GM23338 (cell line): Measurements from ENCODE around the gene NRG3. TPM values are rescaled to one million over a fixed set of nuclear protein-coding genes. Genes with fewer than 3 reads are reported as not detected.
A peak's percentile ranks its signal among the peaks of the same experiment; 100 is the strongest.

Experiments used
- ATAC-seq: fragments of 200-7000 bp; cut with Tn5 transposase; 3 replicates; pipeline ENCODE4 v1.9.1; 2020
- DNase-seq: peaks from one replicate; pipeline ENCODE4 v3.0.0-alpha.2; 2015; ENCODE audit warnings: low spot score
- H2AFZ ChIP-seq: fragments of 200-600 bp; sonication (generic); 2 replicates; pipeline ENCODE4 v1.8.0; 2016; ENCODE audit warnings: antibody characterized with exemption, mild to moderate bottlenecking, moderate library complexity
- H3F3A ChIP-seq: fragments of 200-600 bp; sonication (generic); replicated peaks from 2 replicates; pipeline ENCODE4 v1.8.0; 2017; ENCODE audit warnings: antibody characterized with exemption, mixed run types, low read depth
- H3K27ac ChIP-seq: fragments of 200-600 bp; sonication (generic); 2 replicates; pipeline ENCODE4 v1.6.1; 2016; ENCODE audit warnings: low read depth
- H3K27me3 ChIP-seq: fragments of 200-600 bp; sonication (generic); 2 replicates; pipeline ENCODE4 v1.8.0; 2016; ENCODE audit warnings: mild to moderate bottlenecking, mixed run types, moderate library complexity; ENCODE audit not compliant: insufficient read depth
- H3K36me3 ChIP-seq: fragments of 200-600 bp; sonication (generic); 2 replicates; pipeline ENCODE4 v1.8.0; 2016; ENCODE audit warnings: mild to moderate bottlenecking; ENCODE audit not compliant: insufficient read depth
- H3K4me1 ChIP-seq: fragments of 200-600 bp; sonication (generic); 2 replicates; pipeline ENCODE4 v1.8.0; 2016; ENCODE audit warnings: mild to moderate bottlenecking, moderate library complexity; ENCODE audit not compliant: insufficient read depth
- H3K4me2 ChIP-seq: fragments of 200-600 bp; sonication (generic); 2 replicates; pipeline ENCODE4 v1.7.1; 2017; ENCODE audit warnings: mixed run types
- H3K4me3 ChIP-seq: fragments of 200-600 bp; sonication (generic); 2 replicates; pipeline ENCODE4 v1.6.1; 2016; ENCODE audit warnings: mixed run types
- H3K79me2 ChIP-seq: fragments of 200-600 bp; sonication (generic); replicated peaks from 2 replicates; pipeline ENCODE4 v1.8.0; 2017; ENCODE audit warnings: mild to moderate bottlenecking; ENCODE audit not compliant: insufficient read depth
- H3K9me2 ChIP-seq: fragments of 200-600 bp; sonication (generic); 2 replicates; pipeline ENCODE4 v1.8.0; 2017; ENCODE audit not compliant: insufficient read depth
- H4K20me1 ChIP-seq: fragments of 200-600 bp; sonication (generic); replicated peaks from 2 replicates; pipeline ENCODE4 v1.8.0; 2017; ENCODE audit warnings: mild to moderate bottlenecking; ENCODE audit not compliant: insufficient read depth
- H3K27ac Mint-ChIP-seq: 2 replicates; pipeline ENCODE4 v1.8.0; 2020; ENCODE audit warnings: inconsistent platforms, mild to moderate bottlenecking, moderate library complexity, mixed read lengths
- H3K27me3 Mint-ChIP-seq: 3 replicates; pipeline ENCODE4 v1.8.0; 2022; ENCODE audit warnings: low read depth, mild to moderate bottlenecking, moderate library complexity, mixed read lengths, inconsistent platforms; ENCODE audit not compliant: insufficient read depth, poor library complexity
- H3K36me3 Mint-ChIP-seq: 3 replicates; pipeline ENCODE4 v1.8.0; 2021; ENCODE audit warnings: low read depth, mild to moderate bottlenecking, inconsistent platforms, moderate library complexity, mixed read lengths
- H3K4me1 Mint-ChIP-seq: 3 replicates; pipeline ENCODE4 v1.8.0; 2020; ENCODE audit warnings: mild to moderate bottlenecking, inconsistent platforms, mixed read lengths
- H3K4me3 Mint-ChIP-seq: 3 replicates; pipeline ENCODE4 v1.8.0; 2021; ENCODE audit warnings: moderate library complexity, mild to moderate bottlenecking, inconsistent platforms, mixed read lengths
- H3K9me3 Mint-ChIP-seq: 3 replicates; pipeline ENCODE4 v1.8.0; 2020; ENCODE audit warnings: moderate library complexity, mild to moderate bottlenecking, inconsistent platforms, mixed read lengths
- EZH2 ChIP-seq: fragments of 200-600 bp; sonication (generic); IDR thresholded peaks from one replicate; pipeline ENCODE4 v1.8.0; 2017; ENCODE audit warnings: antibody characterized with exemption, mild to moderate bottlenecking, low read depth; ENCODE audit not compliant: unreplicated experiment
- JUNB ChIP-seq: IDR thresholded peaks from one replicate; pipeline ENCODE4 v1.6.1; 2016; ENCODE audit warnings: antibody characterized with exemption; ENCODE audit not compliant: unreplicated experiment
- NANOG ChIP-seq: IDR thresholded peaks from 2 replicates; pipeline ENCODE4 v1.6.1; 2016; ENCODE audit warnings: antibody characterized with exemption, borderline replicate concordance
- POLR2AphosphoS5 ChIP-seq: IDR thresholded peaks from 2 replicates; pipeline ENCODE4 v1.6.1; 2016; ENCODE audit warnings: antibody characterized with exemption, low read depth
- STAT1 ChIP-seq: IDR thresholded peaks from one replicate; pipeline ENCODE4 v1.6.1; 2016; ENCODE audit warnings: antibody characterized with exemption; ENCODE audit not compliant: unreplicated experiment
- ZNF331 ChIP-seq: fragments of 250-450 bp; sonication (Bioruptor Pico); IDR thresholded peaks from 2 replicates; pipeline ENCODE4 v1.5.0; 2020; ENCODE audit warnings: low read depth, mild to moderate bottlenecking, moderate library complexity
- polyA plus RNA-seq: library from polyadenylated mRNA; unstranded; fragments of >200 nt; fragmentation: Nextera tagmentation; extraction: Ambion mirVana; gene quantifications from 2 replicates; pipeline ENCODE4 v1.2.1, GENCODE V29; 2016
- total RNA-seq: library from RNA; depleted of rRNA; stranded (reverse); fragments of >200 nt; shearing (Covaris generic); gene quantifications from 2 replicates; pipeline ENCODE4 v1.2.3, GENCODE V29; 2014
- TF ChIP-seq, protein P1 (sequence below), 2 experiments: fragments of 200-600 bp in 1 of 2; sonication (generic) in 1 of 2; conservative IDR thresholded peaks; 2 replicates each; pipeline versions ENCODE4 v1.5.1 to v1.6.1; 2016 to 2017; ENCODE audit warnings: antibody characterized with exemption in 2 of 2, low read depth in 2 of 2, mild to moderate bottlenecking in 2 of 2, moderate library complexity in 1 of 2
- TF ChIP-seq, protein P2 (sequence below): IDR thresholded peaks from one replicate; pipeline ENCODE4 v1.6.1; 2018; ENCODE audit warnings: antibody characterized with exemption; ENCODE audit not compliant: unreplicated experiment
- TF ChIP-seq, protein P3 (sequence below): IDR thresholded peaks from 2 replicates; pipeline ENCODE4 v1.6.1; 2016; ENCODE audit warnings: antibody characterized with exemption

Gene NRG3
- total and polyA plus RNA-seq, 2 experiments from 2014 or later, result 1.9 to 3.9 TPM

DNA sequence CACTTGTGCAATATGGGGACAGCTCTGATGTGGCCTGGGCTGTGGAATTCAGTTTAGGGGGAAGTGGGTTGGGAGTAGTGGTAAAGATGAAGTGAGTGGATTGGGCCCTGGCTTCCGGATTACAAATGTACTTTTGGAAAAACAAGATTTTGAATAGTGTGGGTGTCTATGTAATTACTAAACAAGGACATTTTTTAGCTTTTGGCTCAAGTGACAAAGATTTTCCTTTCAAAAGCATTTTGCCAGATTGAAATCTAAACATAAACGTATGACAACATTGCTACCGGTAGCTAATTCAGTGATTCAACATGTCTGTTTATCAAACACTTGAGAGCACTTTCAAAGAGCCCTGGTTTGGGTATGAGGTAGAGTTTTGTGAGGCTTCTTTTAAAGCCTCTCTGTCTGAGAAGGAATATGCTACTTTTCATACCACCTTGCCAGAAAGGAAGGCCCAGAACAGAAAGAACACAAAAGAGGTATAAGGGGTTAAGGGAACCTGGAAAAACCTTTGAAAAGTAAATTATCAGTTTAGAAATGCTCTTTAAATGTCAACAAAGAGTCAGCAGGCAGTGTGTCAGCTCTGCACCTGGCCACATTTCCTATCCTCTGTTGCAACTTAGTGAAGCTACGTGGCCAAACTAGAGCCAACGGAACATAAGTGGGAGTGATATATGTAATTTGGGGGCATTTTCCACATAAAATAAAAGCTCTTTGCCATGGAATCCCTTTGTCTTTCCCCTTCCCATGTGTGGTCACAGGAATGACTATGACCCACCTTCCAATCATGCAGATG, 516.1 kb downstream of the NRG3 start:
- peaks cover 22% of the 10 kb centered on the region for H3K4me1 Mint-ChIP-seq
- H3K79me2 ChIP-seq, result no peaks in the 10 kb centered on the region
- no peaks in the 10 kb centered on the region; the same call in 2 of the 3 replicates for H3K9me3 Mint-ChIP-seq
- H3K27ac ChIP-seq, result no peak overlapping the region
- no peaks in the 10 kb centered on the region for H3F3A ChIP-seq
- no peak overlapping the region for H3K4me3 ChIP-seq
- H3K9me2 ChIP-seq, result no peaks in the 10 kb centered on the region; the same call in 1 of the 2 replicates
- H4K20me1 ChIP-seq, result no peaks in the 10 kb centered on the region
- H3K27me3 ChIP-seq, result no peaks in the 10 kb centered on the region
- H3K36me3 Mint-ChIP-seq, result no peaks in the 10 kb centered on the region
- peaks cover 11% of the 10 kb centered on the region; the same call in 1 of the 2 replicates for H3K4me1 ChIP-seq
- no peaks in the 10 kb centered on the region for H3K36me3 ChIP-seq
- H3K4me3 Mint-ChIP-seq, result no peak overlapping the region
- no peak for ATAC-seq
- 0 out of 2 replicates have a peak overlapping the region, but pooled peaks have one; percentile 23 for H3K4me2 ChIP-seq
- no peak for DNase-seq
- H3K27me3 Mint-ChIP-seq, result peaks cover 8% of the 10 kb centered on the region
- no peak overlapping the region for H2AFZ ChIP-seq
- H3K27ac Mint-ChIP-seq, result no peak overlapping the region
- TF ChIP-seq JUNB (no peak), POLR2AphosphoS5 (no peak), NANOG (no peak), EZH2 (no peak)
- TF ChIP-seq, protein P1, sequence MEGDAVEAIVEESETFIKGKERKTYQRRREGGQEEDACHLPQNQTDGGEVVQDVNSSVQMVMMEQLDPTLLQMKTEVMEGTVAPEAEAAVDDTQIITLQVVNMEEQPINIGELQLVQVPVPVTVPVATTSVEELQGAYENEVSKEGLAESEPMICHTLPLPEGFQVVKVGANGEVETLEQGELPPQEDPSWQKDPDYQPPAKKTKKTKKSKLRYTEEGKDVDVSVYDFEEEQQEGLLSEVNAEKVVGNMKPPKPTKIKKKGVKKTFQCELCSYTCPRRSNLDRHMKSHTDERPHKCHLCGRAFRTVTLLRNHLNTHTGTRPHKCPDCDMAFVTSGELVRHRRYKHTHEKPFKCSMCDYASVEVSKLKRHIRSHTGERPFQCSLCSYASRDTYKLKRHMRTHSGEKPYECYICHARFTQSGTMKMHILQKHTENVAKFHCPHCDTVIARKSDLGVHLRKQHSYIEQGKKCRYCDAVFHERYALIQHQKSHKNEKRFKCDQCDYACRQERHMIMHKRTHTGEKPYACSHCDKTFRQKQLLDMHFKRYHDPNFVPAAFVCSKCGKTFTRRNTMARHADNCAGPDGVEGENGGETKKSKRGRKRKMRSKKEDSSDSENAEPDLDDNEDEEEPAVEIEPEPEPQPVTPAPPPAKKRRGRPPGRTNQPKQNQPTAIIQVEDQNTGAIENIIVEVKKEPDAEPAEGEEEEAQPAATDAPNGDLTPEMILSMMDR (conservative IDR thresholded peaks at IDR 0.05; ENCODE audit: low read depth in 2 of 2), result no peak
- TF ChIP-seq, protein P2, sequence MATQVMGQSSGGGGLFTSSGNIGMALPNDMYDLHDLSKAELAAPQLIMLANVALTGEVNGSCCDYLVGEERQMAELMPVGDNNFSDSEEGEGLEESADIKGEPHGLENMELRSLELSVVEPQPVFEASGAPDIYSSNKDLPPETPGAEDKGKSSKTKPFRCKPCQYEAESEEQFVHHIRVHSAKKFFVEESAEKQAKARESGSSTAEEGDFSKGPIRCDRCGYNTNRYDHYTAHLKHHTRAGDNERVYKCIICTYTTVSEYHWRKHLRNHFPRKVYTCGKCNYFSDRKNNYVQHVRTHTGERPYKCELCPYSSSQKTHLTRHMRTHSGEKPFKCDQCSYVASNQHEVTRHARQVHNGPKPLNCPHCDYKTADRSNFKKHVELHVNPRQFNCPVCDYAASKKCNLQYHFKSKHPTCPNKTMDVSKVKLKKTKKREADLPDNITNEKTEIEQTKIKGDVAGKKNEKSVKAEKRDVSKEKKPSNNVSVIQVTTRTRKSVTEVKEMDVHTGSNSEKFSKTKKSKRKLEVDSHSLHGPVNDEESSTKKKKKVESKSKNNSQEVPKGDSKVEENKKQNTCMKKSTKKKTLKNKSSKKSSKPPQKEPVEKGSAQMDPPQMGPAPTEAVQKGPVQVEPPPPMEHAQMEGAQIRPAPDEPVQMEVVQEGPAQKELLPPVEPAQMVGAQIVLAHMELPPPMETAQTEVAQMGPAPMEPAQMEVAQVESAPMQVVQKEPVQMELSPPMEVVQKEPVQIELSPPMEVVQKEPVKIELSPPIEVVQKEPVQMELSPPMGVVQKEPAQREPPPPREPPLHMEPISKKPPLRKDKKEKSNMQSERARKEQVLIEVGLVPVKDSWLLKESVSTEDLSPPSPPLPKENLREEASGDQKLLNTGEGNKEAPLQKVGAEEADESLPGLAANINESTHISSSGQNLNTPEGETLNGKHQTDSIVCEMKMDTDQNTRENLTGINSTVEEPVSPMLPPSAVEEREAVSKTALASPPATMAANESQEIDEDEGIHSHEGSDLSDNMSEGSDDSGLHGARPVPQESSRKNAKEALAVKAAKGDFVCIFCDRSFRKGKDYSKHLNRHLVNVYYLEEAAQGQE, result no peak
- TF ChIP-seq, protein P3, sequence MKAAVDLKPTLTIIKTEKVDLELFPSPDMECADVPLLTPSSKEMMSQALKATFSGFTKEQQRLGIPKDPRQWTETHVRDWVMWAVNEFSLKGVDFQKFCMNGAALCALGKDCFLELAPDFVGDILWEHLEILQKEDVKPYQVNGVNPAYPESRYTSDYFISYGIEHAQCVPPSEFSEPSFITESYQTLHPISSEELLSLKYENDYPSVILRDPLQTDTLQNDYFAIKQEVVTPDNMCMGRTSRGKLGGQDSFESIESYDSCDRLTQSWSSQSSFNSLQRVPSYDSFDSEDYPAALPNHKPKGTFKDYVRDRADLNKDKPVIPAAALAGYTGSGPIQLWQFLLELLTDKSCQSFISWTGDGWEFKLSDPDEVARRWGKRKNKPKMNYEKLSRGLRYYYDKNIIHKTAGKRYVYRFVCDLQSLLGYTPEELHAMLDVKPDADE, result no peak

DNA sequence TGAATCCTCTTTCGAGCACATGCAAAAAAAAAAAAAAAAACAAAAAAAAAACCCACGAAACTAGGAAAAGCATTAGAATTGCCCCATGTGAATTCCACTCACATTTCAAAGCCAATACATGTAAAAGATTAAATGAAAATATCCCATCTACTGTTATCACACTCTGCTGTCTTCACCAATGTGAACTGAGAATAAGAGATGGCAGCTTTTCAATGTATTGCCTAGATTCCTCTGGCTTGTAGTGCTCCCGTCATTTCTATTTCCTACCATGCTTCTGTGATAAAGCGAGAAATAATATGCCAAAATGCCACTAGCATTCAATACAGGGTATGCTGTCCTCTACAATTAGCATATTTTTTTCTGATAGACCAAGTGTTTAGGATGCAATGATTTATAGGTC, 517.0 kb downstream of the NRG3 start:
- no peak overlapping the region for H3K4me2 ChIP-seq
- no peaks in the 10 kb centered on the region for H3K36me3 ChIP-seq
- Mint-ChIP-seq H3K36me3 (no peaks in the 10 kb centered on the region), H3K4me1 (peaks cover 27% of the 10 kb centered on the region), H3K9me3 (no peaks in the 10 kb centered on the region; the same call in 2 of the 3 replicates), H3K4me3 (no peak overlapping the region), H3K27ac (no peak overlapping the region), H3K27me3 (peaks cover 8% of the 10 kb centered on the region)
- no peak overlapping the region for H2AFZ ChIP-seq
- H4K20me1 ChIP-seq, result no peaks in the 10 kb centered on the region
- ATAC-seq (no peak), DNase-seq (no peak)
- no peak overlapping the region for H3K27ac ChIP-seq
- H3F3A ChIP-seq, result no peaks in the 10 kb centered on the region
- H3K79me2 ChIP-seq, result no peaks in the 10 kb centered on the region
- H3K27me3 ChIP-seq, result no peaks in the 10 kb centered on the region
- no peak overlapping the region for H3K4me3 ChIP-seq
- H3K9me2 ChIP-seq, result no peaks in the 10 kb centered on the region; the same call in 1 of the 2 replicates
- H3K4me1 ChIP-seq, result peaks cover 11% of the 10 kb centered on the region; the same call in 1 of the 2 replicates
- TF ChIP-seq POLR2AphosphoS5, result no peak
- TF ChIP-seq STAT1, result no peak
- no peak for TF ChIP-seq ZNF331
- TF ChIP-seq, protein P2, result no peak
